ENCODE measurements around the gene KDM4E.
"Not testable (repeated sequence)": the region's sequence is repeated elsewhere in the genome, so short reads cannot be mapped to it uniquely, and the experiment has no call there.

The KDM4E gene

GRCh38 chr11:95016139-95016538 is 8.9 kb upstream of the KDM4E start:
- Histone ChIP-seq H3K27ac (ENCODE audit: low read depth, low read length) (no peak overlapping the region), H3K36me3 (ENCODE audit: control insufficient read depth, insufficient read depth, low read length) (no peaks in the 10 kb centered on the region), H3K4me1 (ENCODE audit: control insufficient read depth, insufficient read depth, low read length) (no peaks in the 10 kb centered on the region), H3K9me3 (ENCODE audit: control insufficient read depth, insufficient read depth, low read depth, low read length) (no peaks in the 10 kb centered on the region), H3K4me3 (ENCODE audit: low read depth, low read length) (no peak overlapping the region), H3K27me3 (ENCODE audit: control insufficient read depth, insufficient read depth, low read length) (no peaks in the 10 kb centered on the region), H3K9ac (ENCODE audit: low read length) (no peak overlapping the region)

- not testable (repeated sequence) for H3K4me3 ChIP-seq (ENCODE audit: low read depth, low read length); H3K36me3 ChIP-seq (ENCODE audit: control insufficient read depth, insufficient read depth, low read length); H3K9me3 ChIP-seq (ENCODE audit: control insufficient read depth, insufficient read depth, low read depth, low read length); H3K4me1 ChIP-seq (ENCODE audit: control insufficient read depth, insufficient read depth, low read length); H3K27ac ChIP-seq (ENCODE audit: low read depth, low read length); H3K9ac ChIP-seq (ENCODE audit: low read length); H3K27me3 ChIP-seq (ENCODE audit: control insufficient read depth, insufficient read depth, low read length)
These were observed 3.6 kb upstream of the KDM4E start for GRCh38 chr11:95021468-95021867.

- H3K4me3 ChIP-seq (ENCODE audit: low read depth, low read length) = not testable (repeated sequence)
These were observed 536 bp downstream of the KDM4E start for GRCh38 chr11:95025594-95025993.

DNA sequence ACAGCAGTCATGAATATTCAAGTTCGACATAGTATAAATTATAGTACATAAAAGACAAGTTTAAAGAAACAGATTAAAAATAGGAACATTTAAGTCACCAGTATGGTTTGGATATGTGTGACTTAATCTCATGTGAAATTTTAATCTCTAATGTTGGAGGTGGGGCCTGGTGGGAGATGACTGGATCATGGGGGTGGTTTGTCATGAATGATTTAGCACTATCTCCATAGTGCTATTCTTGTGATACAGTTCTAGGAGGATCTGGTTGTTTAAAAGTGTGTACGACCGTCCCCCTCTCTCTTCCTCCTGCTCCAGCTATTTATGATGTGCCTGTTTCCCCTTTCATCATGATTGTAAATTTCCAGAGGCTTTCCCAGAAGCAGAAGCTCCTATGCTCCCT is 3.3 kb downstream of the KDM4E start:
- no peak overlapping the region for H3K9ac ChIP-seq (ENCODE audit: low read length)
- no peaks in the 10 kb centered on the region for H3K4me1 ChIP-seq (ENCODE audit: control insufficient read depth, insufficient read depth, low read length)
- H3K27me3 ChIP-seq (ENCODE audit: control insufficient read depth, insufficient read depth, low read length) = no peaks in the 10 kb centered on the region
- no peaks in the 10 kb centered on the region for H3K36me3 ChIP-seq (ENCODE audit: control insufficient read depth, insufficient read depth, low read length)
- no peak overlapping the region for H3K4me3 ChIP-seq (ENCODE audit: low read depth, low read length)
- H3K9me3 ChIP-seq (ENCODE audit: control insufficient read depth, insufficient read depth, low read depth, low read length) = no peaks in the 10 kb centered on the region; the same call in 1 of the 2 replicates
- H3K27ac ChIP-seq (ENCODE audit: low read depth, low read length) = no peak overlapping the region

More at GRCh38 chr11:95025594-95025993, 536 bp downstream of the KDM4E start:
- H3K9ac ChIP-seq (ENCODE audit: low read length); H3K9me3 ChIP-seq (ENCODE audit: control insufficient read depth, insufficient read depth, low read depth, low read length); H3K4me1 ChIP-seq (ENCODE audit: control insufficient read depth, insufficient read depth, low read length); H3K27ac ChIP-seq (ENCODE audit: low read depth, low read length); H3K27me3 ChIP-seq (ENCODE audit: control insufficient read depth, insufficient read depth, low read length); H3K36me3 ChIP-seq (ENCODE audit: control insufficient read depth, insufficient read depth, low read length): not testable (repeated sequence)

DNA sequence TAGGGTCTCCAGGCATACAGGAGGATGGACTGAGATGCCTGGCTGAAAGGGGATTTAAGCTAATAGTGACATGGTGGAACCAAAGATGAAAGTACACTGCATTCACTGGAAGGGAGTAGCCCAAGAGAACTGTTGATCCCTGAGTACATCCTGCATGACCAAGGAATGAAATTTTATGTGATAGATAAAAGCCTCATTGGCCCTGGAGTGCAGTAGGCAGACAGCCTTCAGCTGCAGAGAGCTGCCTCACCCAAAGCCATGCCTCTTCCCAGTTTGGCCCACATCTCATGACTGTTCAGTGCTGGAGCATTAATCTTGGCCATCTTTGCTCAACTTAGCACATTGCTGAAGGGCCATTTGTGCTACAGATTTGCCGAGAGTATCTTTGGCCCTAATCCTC is 8.0 kb downstream of the KDM4E start:
- H3K27ac ChIP-seq (ENCODE audit: low read depth, low read length) = no peak overlapping the region
- H3K4me1 ChIP-seq (ENCODE audit: control insufficient read depth, insufficient read depth, low read length) = no peaks in the 10 kb centered on the region
- H3K4me3 ChIP-seq (ENCODE audit: low read depth, low read length) = no peak overlapping the region
- no peak overlapping the region for H3K9ac ChIP-seq (ENCODE audit: low read length)
- no peaks in the 10 kb centered on the region for H3K27me3 ChIP-seq (ENCODE audit: control insufficient read depth, insufficient read depth, low read length)
- no peaks in the 10 kb centered on the region for H3K36me3 ChIP-seq (ENCODE audit: control insufficient read depth, insufficient read depth, low read length)
- no peaks in the 10 kb centered on the region for H3K9me3 ChIP-seq (ENCODE audit: control insufficient read depth, insufficient read depth, low read depth, low read length)

DNA sequence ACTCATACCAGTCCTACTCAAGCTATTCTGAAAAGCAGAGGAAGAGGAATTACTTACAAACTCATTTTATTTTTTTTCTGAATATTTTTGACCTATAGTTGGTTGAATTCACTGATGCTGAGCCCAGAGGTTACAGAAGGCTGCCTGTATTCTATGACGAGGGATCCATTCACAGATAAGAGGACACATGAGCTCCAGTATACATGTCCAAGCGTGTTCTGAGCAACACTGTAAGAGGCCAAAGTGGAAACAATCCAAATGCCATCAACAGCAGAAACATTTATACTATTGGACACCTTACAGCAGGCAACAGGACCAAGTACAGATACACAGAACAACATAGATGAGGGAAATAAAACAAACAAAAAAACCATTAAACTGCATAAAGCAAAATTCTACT is 10.3 kb downstream of the KDM4E start:
- H3K9me3 ChIP-seq (ENCODE audit: control insufficient read depth, insufficient read depth, low read depth, low read length) = no peaks in the 10 kb centered on the region
- no peak overlapping the region for H3K9ac ChIP-seq (ENCODE audit: low read length)
- H3K4me1 ChIP-seq (ENCODE audit: control insufficient read depth, insufficient read depth, low read length) = no peaks in the 10 kb centered on the region
- no peak overlapping the region for H3K27ac ChIP-seq (ENCODE audit: low read depth, low read length)
- H3K4me3 ChIP-seq (ENCODE audit: low read depth, low read length) = no peak overlapping the region
- H3K36me3 ChIP-seq (ENCODE audit: control insufficient read depth, insufficient read depth, low read length) = no peaks in the 10 kb centered on the region
- H3K27me3 ChIP-seq (ENCODE audit: control insufficient read depth, insufficient read depth, low read length) = no peaks in the 10 kb centered on the region

DNA sequence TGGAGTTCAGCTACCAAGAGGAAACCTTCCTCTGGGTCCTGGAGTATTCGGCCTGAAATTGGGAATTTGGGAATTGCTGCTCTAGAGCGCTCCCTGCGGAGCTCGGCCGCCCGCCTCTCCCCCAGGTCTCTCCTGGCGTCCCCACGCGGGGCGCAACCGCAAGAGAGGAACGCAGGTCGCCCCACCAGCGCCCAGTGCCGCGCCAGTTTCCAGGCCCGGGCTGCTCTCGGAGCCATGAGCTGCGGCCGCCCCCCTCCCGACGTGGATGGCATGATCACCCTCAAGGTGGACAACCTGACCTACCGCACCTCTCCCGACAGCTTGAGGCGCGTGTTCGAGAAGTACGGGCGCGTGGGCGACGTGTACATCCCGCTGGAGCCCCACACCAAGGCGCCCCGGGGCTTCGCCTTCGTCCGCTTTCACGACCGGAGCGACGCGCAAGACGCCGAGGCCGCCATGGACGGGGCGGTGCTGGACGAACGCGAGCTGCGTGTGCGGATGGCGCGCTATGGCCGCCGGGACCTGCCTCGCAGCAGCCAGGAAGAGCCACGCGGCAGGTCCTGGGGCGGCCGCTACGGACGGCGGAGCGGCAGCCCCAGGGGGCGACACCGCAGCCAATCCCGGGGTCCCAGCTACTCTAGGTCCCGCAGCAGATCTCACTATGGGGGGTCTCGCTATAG is 12.4 kb downstream of the KDM4E start:
- not testable (repeated sequence) for H3K9me3 ChIP-seq (ENCODE audit: control insufficient read depth, insufficient read depth, low read depth, low read length); H3K27me3 ChIP-seq (ENCODE audit: control insufficient read depth, insufficient read depth, low read length); H3K27ac ChIP-seq (ENCODE audit: low read depth, low read length); H3K36me3 ChIP-seq (ENCODE audit: control insufficient read depth, insufficient read depth, low read length); H3K9ac ChIP-seq (ENCODE audit: low read length); H3K4me1 ChIP-seq (ENCODE audit: control insufficient read depth, insufficient read depth, low read length); H3K4me3 ChIP-seq (ENCODE audit: low read depth, low read length)

GRCh38 chr11:95042239-95042638 is 17.2 kb downstream of the KDM4E start:
- Histone ChIP-seq H3K4me1 (ENCODE audit: control insufficient read depth, insufficient read depth, low read length) (no peaks in the 10 kb centered on the region), H3K36me3 (ENCODE audit: control insufficient read depth, insufficient read depth, low read length) (no peaks in the 10 kb centered on the region), H3K9ac (ENCODE audit: low read length) (no peak overlapping the region), H3K4me3 (ENCODE audit: low read depth, low read length) (no peak overlapping the region), H3K9me3 (ENCODE audit: control insufficient read depth, insufficient read depth, low read depth, low read length) (no peaks in the 10 kb centered on the region), H3K27me3 (ENCODE audit: control insufficient read depth, insufficient read depth, low read length) (peaks cover 20% of the 10 kb centered on the region; the same call in 1 of the 2 replicates), H3K27ac (ENCODE audit: low read depth, low read length) (no peak overlapping the region)

DNA sequence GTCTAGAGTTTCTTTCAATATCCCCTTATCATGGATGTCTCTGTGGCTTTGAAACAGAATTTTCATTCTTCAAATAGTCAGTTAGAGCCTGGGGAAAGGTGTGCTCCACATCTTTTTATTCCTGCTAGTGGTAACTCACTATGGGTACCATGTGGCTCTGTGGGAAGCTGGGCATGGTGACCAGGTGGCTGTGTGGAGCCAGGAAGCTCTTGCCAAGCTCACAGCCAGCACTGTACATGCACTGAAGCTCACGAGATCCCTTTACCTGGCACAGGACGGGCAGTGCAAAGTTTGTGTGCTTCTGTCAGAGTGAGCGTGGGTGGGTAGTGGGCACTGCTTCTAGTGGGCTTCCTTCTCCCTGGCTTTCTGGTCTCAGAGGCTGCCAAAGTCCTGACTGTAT is 17.8 kb downstream of the KDM4E start:
- Histone ChIP-seq H3K27ac (ENCODE audit: low read depth, low read length) (no peak overlapping the region), H3K9ac (ENCODE audit: low read length) (no peak overlapping the region), H3K4me3 (ENCODE audit: low read depth, low read length) (no peak overlapping the region), H3K27me3 (ENCODE audit: control insufficient read depth, insufficient read depth, low read length) (peaks cover 20% of the 10 kb centered on the region; the same call in 1 of the 2 replicates), H3K9me3 (ENCODE audit: control insufficient read depth, insufficient read depth, low read depth, low read length) (no peaks in the 10 kb centered on the region), H3K4me1 (ENCODE audit: control insufficient read depth, insufficient read depth, low read length) (no peaks in the 10 kb centered on the region), H3K36me3 (ENCODE audit: control insufficient read depth, insufficient read depth, low read length) (no peaks in the 10 kb centered on the region)

DNA sequence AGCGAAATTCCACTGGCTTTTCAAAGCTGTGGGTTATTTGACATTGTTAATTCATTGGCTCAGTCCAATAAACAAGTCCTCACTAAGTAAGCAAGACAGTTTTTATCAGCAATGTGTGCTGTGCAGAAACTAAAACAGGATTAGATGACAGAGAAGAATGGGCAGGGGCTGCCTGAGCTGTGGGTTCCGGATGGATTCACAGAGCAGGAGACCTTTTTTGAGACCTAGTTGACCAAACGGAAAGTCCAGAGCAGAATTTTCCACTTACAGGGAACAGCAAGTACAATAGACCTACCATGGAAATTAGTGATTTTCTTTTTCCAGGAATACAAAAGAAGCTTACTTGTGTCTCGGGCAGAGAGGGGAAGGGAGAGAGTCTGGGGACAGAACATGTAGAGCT is 19.0 kb downstream of the KDM4E start:
- no peak overlapping the region for H3K27ac ChIP-seq (ENCODE audit: low read depth, low read length)
- no peaks in the 10 kb centered on the region for H3K4me1 ChIP-seq (ENCODE audit: control insufficient read depth, insufficient read depth, low read length)
- peaks cover 20% of the 10 kb centered on the region; the same call in 1 of the 2 replicates for H3K27me3 ChIP-seq (ENCODE audit: control insufficient read depth, insufficient read depth, low read length)
- no peaks in the 10 kb centered on the region for H3K36me3 ChIP-seq (ENCODE audit: control insufficient read depth, insufficient read depth, low read length)
- no peak overlapping the region for H3K4me3 ChIP-seq (ENCODE audit: low read depth, low read length)
- no peaks in the 10 kb centered on the region for H3K9me3 ChIP-seq (ENCODE audit: control insufficient read depth, insufficient read depth, low read depth, low read length)
- no peak overlapping the region for H3K9ac ChIP-seq (ENCODE audit: low read length)

- H3K4me1 ChIP-seq (ENCODE audit: control insufficient read depth, insufficient read depth, low read length) = no peaks in the 10 kb centered on the region
- peaks cover 20% of the 10 kb centered on the region; the same call in 1 of the 2 replicates for H3K27me3 ChIP-seq (ENCODE audit: control insufficient read depth, insufficient read depth, low read length)
These were observed 20.8 kb downstream of the KDM4E start for GRCh38 chr11:95045812-95046211.

More at GRCh38 chr11:95045812-95046211, 20.8 kb downstream of the KDM4E start:
- H3K9me3 ChIP-seq (ENCODE audit: control insufficient read depth, insufficient read depth, low read depth, low read length) = no peaks in the 10 kb centered on the region
- H3K4me3 ChIP-seq (ENCODE audit: low read depth, low read length) = no peak overlapping the region
- H3K27ac ChIP-seq (ENCODE audit: low read depth, low read length) = no peak overlapping the region
- no peaks in the 10 kb centered on the region for H3K36me3 ChIP-seq (ENCODE audit: control insufficient read depth, insufficient read depth, low read length)
- H3K9ac ChIP-seq (ENCODE audit: low read length) = no peak overlapping the region

Measured in HUES6 (cell line).